CD4-positive, alpha-beta T cell treated with Interleukin-12 subunit alpha and Interleukin-12 subunit beta, for 1 hour (primary cell): ENCODE results near the gene ATG7.
"Not testable (repeated sequence)": the region's sequence is repeated elsewhere in the genome, so short reads cannot be mapped to it uniquely, and the experiment has no call there.

Experiments used
- DNase-seq: peaks from one replicate; pipeline ENCODE4 v3.0.0-alpha.2; 2020

The ATG7 gene

GRCh38 chr3:11255537-11255936 is 16.7 kb upstream of the ATG7 start:
- not testable (repeated sequence) for DNase-seq

- no peak for DNase-seq
These were observed 13.2 kb upstream of the ATG7 start for GRCh38 chr3:11258958-11259357.

GRCh38 chr3:11260460-11260859 is 11.7 kb upstream of the ATG7 start:
- no peak for DNase-seq

- DNase-seq = no peak
These were observed 3.2 kb upstream of the ATG7 start for GRCh38 chr3:11269007-11269406.

GRCh38 chr3:11272906-11273574 is 843 bp downstream of the ATG7 start:
- peak; percentile 23 for DNase-seq

GRCh38 chr3:11273891-11274291 is 1.7 kb downstream of the ATG7 start:
- peak; percentile 8 for DNase-seq

- DNase-seq = no peak
These were observed 2.5 kb downstream of the ATG7 start for GRCh38 chr3:11274566-11275142.

- DNase-seq = no peak
These were observed 3.7 kb downstream of the ATG7 start for GRCh38 chr3:11275926-11276325.

GRCh38 chr3:11276901-11277300 is 4.7 kb downstream of the ATG7 start:
- no peak for DNase-seq

- DNase-seq = no peak
These were observed 10.3 kb downstream of the ATG7 start for GRCh38 chr3:11282250-11283138.

GRCh38 chr3:11283139-11283475 is 10.9 kb downstream of the ATG7 start:
- DNase-seq = no peak

GRCh38 chr3:11284011-11284410 is 11.8 kb downstream of the ATG7 start:
- no peak for DNase-seq

- DNase-seq = no peak
These were observed 13.3 kb downstream of the ATG7 start for GRCh38 chr3:11285471-11285870.

- no peak for DNase-seq
These were observed 15.2 kb downstream of the ATG7 start for GRCh38 chr3:11287404-11287803.

GRCh38 chr3:11288021-11288491 is 15.9 kb downstream of the ATG7 start:
- no peak for DNase-seq

GRCh38 chr3:11288786-11289637 is 16.8 kb downstream of the ATG7 start:
- DNase-seq = peak; percentile 51

GRCh38 chr3:11289864-11290263 is 17.7 kb downstream of the ATG7 start:
- DNase-seq = no peak

- DNase-seq = peak; percentile 77
These were observed 18.8 kb downstream of the ATG7 start for GRCh38 chr3:11290743-11291680.

- no peak for DNase-seq
These were observed 19.6 kb downstream of the ATG7 start for GRCh38 chr3:11291808-11292207.

- no peak for DNase-seq
These were observed 24.9 kb downstream of the ATG7 start for GRCh38 chr3:11297126-11297525.

GRCh38 chr3:11300970-11301369 is 28.8 kb downstream of the ATG7 start:
- peak; percentile 30 for DNase-seq

- DNase-seq = no peak
These were observed 30.2 kb downstream of the ATG7 start for GRCh38 chr3:11302444-11302843.
